BE2C (cell line): Measurements from ENCODE around the gene MICOS13.
A peak's percentile ranks its signal among the peaks of the same experiment; 100 is the strongest.

Experiments
- DNase-seq: peaks from one replicate; pipeline ENCODE4 v3.0.0-alpha.2; 2020
- H3K27me3 ChIP-seq: fragments of 250-450 bp; sonication (Bioruptor Pico); 2 replicates; pipeline ENCODE4 v1.5.1; 2020; ENCODE audit warnings: mild to moderate bottlenecking
- H3K36me3 ChIP-seq: fragments of 250-450 bp; sonication (Bioruptor Pico); 2 replicates; pipeline ENCODE4 v1.5.1; 2020; ENCODE audit warnings: mild to moderate bottlenecking
- H3K4me1 ChIP-seq: fragments of 250-450 bp; sonication (Bioruptor Pico); 2 replicates; pipeline ENCODE4 v1.5.1; 2020
- H3K4me3 ChIP-seq: 2 replicates; pipeline ENCODE4 v1.5.1; 2011; ENCODE audit warnings: low read depth, low read length
- H3K9me3 ChIP-seq: fragments of 250-450 bp; sonication (Bioruptor Pico); 2 replicates; pipeline ENCODE4 v1.5.1; 2020
- CTCF ChIP-seq: IDR thresholded peaks from 2 replicates; pipeline ENCODE4 v1.5.1; 2012; ENCODE audit warnings: mild to moderate bottlenecking, low read depth, low read length

Gene MICOS13

GRCh38 chr19:5669212-5669611 is 11.1 kb downstream of the MICOS13 start:
- TF ChIP-seq CTCF = no peak
- Histone ChIP-seq H3K9me3 (no peaks in the 10 kb centered on the region), H3K36me3 (peaks cover 68% of the 10 kb centered on the region), H3K27me3 (no peaks in the 10 kb centered on the region), H3K4me3 (no peak overlapping the region), H3K4me1 (no peaks in the 10 kb centered on the region)
- no peak for DNase-seq

DNA sequence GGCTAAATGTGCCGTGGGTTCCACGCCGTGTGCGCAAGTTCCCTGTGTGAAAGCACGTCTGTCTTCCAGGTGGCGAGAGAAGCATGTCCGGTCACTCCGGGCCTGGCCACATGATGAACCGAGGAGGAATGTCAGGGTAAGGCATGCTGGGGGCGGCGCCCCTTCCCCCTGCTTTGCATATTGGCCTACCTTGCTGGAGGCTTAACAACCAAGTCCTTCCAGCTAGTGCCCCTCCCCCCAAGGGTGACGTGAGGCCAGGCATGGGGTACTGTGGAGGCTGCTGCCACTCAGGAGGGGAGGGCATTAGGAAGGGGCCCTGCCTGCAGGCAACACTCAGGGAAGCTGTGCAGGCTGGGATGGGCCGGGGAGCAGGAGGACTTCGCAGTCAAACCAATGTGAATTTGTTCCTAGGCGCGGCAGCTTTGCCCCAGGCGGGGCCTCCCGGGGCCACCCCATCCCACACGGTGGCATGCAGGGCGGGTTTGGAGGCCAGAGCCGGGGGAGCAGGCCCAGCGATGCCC is 12.5 kb downstream of the MICOS13 start:
- no peak for TF ChIP-seq CTCF
- Histone ChIP-seq H3K4me3 (no peak overlapping the region), H3K27me3 (no peaks in the 10 kb centered on the region), H3K4me1 (no peaks in the 10 kb centered on the region), H3K9me3 (no peaks in the 10 kb centered on the region), H3K36me3 (peaks cover 82% of the 10 kb centered on the region)
- DNase-seq = no peak

GRCh38 chr19:5666921-5667610 is 13.2 kb downstream of the MICOS13 start:
- no peak overlapping the region for H3K4me3 ChIP-seq

GRCh38 chr19:5665781-5666513 is 14.4 kb downstream of the MICOS13 start:
- Histone ChIP-seq H3K27me3 (no peaks in the 10 kb centered on the region), H3K4me3 (no peak overlapping the region), H3K4me1 (no peaks in the 10 kb centered on the region), H3K36me3 (peaks cover 88% of the 10 kb centered on the region), H3K9me3 (no peaks in the 10 kb centered on the region)
- no peak for DNase-seq
- TF ChIP-seq CTCF = peak; percentile 29; the same call in 1 of the 2 replicates

More at GRCh38 chr19:5666921-5667610, 13.2 kb downstream of the MICOS13 start:
- Histone ChIP-seq H3K36me3 (peaks cover 88% of the 10 kb centered on the region), H3K4me1 (no peaks in the 10 kb centered on the region), H3K9me3 (no peaks in the 10 kb centered on the region), H3K27me3 (no peaks in the 10 kb centered on the region)
- no peak for DNase-seq
- no peak for TF ChIP-seq CTCF

DNA sequence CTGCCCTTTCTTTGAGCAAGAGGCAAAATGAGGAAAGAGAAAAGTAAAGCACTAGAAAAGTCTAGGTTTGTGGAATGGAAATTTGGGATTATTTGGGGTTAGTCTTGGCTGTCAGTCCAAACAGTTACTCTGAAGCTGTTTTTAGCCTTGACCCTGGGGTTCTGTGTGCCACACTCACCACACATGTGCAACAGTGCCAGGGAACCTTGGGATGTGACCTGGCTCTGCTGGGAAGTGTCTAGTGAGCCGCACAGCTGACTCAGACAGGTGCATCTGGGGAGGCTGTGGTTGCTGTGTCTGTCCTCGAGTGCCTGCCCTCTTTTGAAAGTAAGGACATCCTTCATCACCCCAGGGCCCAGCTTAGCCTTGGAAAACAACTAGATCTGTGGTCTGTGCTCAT is 15.8 kb downstream of the MICOS13 start:
- H3K36me3 ChIP-seq = peaks cover 93% of the 10 kb centered on the region
- H3K27me3 ChIP-seq = no peaks in the 10 kb centered on the region
- H3K9me3 ChIP-seq = no peaks in the 10 kb centered on the region
- no peak for DNase-seq
- H3K4me3 ChIP-seq = no peak overlapping the region
- H3K4me1 ChIP-seq = no peaks in the 10 kb centered on the region
- TF ChIP-seq CTCF = no peak

DNA sequence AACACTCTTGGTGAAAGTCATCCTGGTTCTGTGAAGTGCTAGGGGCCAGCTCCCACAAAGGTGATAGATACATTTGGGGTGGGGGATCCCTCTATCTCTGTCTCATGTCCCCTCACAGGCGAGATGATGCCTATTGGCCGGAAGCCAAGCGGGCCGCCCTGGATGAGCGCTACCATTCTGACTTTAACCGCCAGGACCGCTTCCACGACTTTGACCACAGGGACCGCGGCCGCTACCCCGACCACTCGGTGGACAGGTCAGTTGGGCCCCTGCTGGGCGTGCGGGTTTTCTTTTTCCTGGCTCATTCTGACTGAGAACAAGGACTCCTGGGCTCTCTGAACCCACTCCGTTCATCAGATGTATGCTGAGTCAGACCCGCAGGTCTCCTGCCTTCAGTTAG is 16.4 kb downstream of the MICOS13 start:
- Histone ChIP-seq H3K9me3 (no peaks in the 10 kb centered on the region), H3K27me3 (no peaks in the 10 kb centered on the region), H3K4me1 (no peaks in the 10 kb centered on the region), H3K4me3 (no peak overlapping the region), H3K36me3 (peaks cover 93% of the 10 kb centered on the region)
- no peak for TF ChIP-seq CTCF
- DNase-seq = no peak
